GM19372 (cell line): ENCODE data around the gene PPT2.
"Not testable (repeated sequence)": the region's sequence is repeated elsewhere in the genome, so short reads cannot be mapped to it uniquely, and the experiment has no call there.

ENCODE experiments used
- ATAC-seq: cut with Tn5 transposase; IDR thresholded peaks from one replicate; pipeline ENCODE4 v1.9.1; 2021; ENCODE audit warnings: mild to moderate bottlenecking, low read depth, moderate library complexity; ENCODE audit not compliant: unreplicated experiment

PPT2 gene

DNA sequence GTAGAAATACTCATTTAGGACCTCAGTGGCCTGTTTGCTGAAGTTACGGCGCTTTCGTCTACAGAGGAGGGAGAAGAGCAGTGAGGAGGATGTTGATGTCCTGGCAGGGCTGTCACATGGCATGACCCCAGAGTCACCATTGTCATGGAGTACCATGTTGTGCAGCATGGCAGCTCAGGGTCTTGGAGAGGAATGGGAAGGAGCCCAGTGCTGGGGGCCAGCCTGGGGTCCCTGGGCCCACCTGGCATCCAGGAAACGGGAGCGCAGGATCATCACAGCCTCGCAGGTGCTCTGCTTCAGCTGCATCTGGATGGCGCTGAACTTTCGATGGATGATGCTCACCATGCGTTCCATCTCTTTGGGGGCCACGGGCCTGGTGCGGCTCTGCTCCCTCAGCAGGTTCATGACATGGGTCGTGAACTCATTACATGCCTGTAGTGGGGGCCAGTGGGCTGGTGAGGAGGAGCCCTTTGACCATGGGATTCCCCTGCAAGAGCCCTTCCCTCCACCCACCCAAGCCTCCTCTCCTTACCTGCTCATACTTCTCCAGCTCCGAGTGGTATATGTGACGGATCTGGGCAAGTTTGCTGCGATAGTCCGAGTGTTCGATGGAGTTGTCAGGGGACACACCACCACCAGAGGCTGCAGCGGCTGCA, 33.9 kb downstream of the PPT2 start:
- ATAC-seq, result not testable (repeated sequence)

GRCh38 chr6:32188381-32189068, 34.6 kb downstream of the PPT2 start:
- ATAC-seq, result no peak

DNA sequence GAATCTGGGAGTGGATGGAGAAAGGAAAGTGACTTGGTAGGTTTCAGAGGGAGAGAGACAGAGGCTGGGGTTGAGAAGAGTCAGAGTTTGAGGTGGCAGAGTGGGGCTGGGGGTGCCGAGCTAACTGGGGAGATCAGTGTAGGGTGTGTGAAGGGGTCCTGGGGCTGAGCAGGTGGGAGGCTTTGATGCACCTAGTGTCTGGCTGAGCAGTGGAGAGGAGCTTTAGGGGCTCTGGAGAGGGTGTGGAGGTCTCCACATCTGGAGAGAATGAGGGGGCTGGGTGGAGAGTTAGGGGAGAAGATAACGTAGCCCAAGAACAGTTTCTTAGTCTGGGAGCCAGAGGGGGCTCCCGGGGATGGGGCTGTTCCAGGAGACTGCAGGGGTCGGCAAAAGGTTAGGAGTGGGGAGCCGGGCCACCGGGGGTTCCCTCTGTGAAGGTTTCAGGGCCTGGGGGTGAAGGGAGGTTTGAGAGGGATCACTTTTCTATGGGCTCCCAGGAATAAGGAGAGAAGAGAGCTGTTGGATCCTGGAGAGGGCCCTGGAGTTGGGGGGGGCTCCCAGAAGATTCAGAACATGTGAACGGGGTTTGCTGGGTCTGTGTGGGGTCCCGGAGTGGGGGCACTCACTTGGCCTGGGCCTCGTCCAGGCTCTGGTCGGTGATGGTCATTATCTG, 35.3 kb downstream of the PPT2 start:
- no peak for ATAC-seq

DNA sequence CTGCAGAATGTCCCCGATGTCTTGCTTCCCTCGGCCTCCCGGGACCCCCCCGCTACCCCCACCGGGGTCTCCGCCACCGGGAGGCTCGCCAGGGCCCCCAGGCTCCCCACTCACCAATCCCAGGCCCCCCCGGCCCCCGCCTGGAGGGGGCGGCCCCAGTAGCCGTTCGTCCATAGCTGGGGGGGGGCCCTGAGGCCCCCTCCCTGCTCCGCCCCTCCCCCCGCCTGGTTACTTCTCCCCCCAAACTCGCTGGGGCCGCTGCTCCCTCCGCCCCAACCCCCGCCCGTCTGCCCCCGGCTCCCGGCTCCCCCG, 35.8 kb downstream of the PPT2 start:
- ATAC-seq, result no peak

DNA sequence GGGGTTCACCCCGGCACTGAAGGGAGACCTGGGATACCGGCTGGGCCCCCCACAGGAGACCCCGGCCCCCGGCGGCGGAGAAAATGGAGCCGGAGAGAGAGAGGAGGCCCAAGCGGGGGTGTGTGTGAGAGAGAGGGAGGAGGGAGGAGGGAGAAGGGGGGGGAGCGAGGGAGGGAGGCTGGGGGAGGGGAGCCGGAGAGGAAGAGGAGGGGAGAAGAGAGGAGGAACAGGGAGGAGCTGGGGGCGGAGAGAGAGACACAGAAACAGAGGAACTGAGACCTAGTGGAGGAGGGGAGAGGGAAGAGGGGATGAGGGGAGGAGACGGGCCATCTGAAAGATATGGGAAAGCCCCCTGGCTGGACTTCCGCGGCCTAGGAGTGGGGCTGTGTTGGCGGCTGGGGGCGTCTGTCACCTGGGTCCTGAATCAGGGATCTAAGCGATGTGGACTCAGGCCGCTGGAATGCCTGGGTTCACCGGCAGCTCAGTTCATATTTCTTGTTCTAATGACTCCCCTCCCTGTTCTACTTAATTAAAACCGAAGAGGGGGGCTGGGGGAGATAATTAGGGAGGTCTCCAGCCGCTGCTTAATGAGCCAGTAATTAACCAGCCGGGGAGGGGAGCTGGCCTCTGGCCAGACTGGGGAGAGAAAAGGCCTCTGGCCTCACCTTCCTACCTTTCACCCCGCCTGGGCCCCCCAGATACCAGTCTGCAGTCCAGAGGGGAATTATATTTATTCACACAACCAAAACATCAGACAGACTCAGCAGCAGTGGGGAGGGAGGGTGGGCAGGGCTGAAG, 36.3 kb downstream of the PPT2 start, which contains the start of gene PBX2:
Gene PBX2 (minus strand): TSS at position 149 of the 798 bp plus-strand sequence. CDS start 287 bp downstream, outside the sequence.
- peak; percentile 59 for ATAC-seq

DNA sequence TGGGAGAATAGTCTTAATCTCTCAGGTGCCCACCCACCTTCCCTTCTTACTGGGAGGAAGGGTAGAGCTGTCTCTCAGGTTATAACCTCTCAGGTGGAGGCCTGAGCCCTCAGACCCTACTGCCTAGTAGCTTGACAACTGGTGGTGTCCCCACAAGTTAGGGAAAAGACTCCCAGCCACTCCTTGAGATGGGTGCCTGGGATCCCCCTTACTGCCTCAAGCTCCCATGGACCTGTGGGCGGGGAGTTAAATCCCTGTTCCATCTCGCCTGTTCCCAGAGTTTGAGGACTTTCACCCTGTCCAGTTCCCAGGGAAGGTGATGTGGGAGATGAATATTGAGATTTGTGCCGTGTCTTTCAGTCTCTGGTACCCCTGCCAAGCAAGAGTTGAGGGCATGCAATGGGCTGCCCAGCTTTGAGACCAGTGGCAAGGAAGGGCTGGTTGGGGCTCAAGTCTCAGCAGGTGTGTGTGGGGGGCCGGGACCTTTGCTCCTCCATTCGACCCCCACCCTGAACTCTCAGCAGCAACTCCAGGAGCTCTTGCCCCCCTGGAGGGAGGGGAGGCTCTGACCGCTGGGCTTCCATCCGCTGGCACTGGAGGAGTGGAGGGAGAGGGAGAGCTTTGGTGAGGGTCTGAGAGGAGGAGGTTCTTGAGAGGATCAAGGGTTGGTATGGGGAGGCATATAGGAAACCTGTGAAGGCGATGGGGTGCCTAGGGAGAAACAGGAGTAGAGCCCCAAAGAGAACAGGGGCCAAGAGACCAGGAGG, 37.2 kb downstream of the PPT2 start:
- ATAC-seq, result no peak

GRCh38 chr6:32191696-32192607, 38.0 kb downstream of the PPT2 start:
- ATAC-seq, result no peak

DNA sequence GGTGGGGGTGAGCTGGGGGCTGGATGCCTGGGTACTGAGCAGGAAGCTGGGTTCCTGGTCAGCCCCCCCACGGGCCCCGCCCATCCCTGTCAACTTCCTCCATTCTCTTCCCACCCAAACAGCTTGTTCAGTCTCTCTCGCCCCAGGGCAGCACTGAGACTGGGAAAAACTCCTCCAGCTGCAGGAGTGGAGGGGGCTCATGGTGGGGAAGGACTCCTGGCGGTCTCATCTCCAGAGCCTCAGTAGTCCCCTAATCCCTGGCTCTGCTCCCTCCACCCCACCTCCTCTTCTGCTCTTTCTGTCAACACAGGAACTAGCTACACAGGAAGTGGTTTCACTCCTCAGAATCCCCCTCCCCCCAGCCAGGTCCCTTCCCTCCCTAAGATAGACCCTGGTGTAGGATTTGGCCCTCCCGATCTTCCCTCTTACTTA, 38.7 kb downstream of the PPT2 start, which contains the start of gene GPSM3:
Gene GPSM3 (minus strand): TSS at position 36 of the 432 bp plus-strand sequence. CDS start 130 bp downstream, outside the sequence.
- no peak for ATAC-seq

- not testable (repeated sequence) for ATAC-seq
These were observed 39.2 kb downstream of the PPT2 start for GRCh38 chr6:32193096-32193495.

DNA sequence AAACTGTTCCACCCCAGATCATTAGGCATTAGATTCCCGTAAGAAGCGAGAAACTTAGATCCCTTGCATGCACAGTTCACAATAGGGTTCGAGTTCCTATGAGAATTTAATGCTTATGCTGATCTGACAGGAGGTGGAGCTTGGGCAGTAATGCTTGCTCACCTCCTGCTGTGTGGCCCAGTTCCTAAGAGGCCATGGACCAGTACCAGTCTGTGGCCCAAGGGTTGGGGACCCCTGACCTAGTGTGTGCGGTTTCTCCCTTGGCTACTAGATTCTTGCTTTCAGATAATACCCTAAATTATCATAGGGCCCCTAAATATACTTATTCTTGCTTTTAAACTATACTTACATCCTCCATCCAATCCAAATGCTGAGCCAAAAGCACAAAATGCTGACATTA, 40.4 kb downstream of the PPT2 start:
- no peak for ATAC-seq

DNA sequence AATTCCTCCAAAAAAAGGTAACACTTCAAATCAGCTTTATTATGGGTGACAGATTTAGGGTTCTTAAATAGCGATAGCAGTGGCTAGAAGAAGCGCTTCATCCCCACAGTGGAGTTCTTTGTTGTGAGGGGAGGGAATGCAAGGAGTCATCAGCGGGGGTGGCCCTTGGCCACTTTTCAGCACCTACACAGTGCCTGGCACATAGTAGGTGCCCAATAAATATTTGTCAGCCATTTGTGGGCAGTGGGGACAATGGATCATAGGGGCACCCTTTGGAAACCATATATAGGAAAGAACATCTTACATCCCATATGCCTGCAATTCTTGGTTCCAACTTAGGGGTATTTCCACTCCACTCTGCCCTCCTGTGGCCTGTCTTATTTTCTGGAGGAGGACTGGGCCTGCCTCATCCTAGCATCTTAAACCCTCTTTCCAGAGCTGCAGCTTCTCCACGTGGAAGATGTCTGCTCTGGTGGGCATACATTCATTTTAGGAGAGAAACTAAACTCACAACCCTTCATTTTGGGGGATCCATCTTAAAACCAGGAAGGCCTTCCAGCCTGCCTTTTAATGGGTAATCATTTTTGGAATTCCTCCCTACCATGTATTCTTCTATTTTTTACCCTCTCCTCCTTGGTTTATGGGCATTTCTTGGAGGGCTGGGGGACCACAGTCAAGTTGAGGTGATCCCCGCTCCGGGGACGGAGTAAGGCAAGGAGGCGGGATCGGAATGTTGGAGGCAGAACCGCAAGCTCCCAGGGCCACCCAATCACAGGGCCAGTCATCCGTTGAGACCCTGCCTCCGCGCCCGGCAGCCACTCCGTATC, 41.1 kb downstream of the PPT2 start:
- no peak for ATAC-seq

DNA sequence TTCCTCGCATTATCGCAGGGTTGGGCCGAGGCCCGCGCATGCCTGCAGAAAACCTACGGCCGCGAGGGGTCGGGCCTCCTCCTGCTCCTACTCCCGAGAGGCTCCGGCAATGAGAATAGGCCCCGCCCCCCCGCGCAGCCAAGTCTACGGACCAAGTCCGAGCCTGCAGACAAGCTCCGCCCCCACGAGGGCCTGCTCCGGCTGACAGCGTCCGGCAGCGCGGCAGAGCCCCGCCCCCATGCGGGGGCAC, 41.6 kb downstream of the PPT2 start:
- ATAC-seq, result peak; percentile 70

DNA sequence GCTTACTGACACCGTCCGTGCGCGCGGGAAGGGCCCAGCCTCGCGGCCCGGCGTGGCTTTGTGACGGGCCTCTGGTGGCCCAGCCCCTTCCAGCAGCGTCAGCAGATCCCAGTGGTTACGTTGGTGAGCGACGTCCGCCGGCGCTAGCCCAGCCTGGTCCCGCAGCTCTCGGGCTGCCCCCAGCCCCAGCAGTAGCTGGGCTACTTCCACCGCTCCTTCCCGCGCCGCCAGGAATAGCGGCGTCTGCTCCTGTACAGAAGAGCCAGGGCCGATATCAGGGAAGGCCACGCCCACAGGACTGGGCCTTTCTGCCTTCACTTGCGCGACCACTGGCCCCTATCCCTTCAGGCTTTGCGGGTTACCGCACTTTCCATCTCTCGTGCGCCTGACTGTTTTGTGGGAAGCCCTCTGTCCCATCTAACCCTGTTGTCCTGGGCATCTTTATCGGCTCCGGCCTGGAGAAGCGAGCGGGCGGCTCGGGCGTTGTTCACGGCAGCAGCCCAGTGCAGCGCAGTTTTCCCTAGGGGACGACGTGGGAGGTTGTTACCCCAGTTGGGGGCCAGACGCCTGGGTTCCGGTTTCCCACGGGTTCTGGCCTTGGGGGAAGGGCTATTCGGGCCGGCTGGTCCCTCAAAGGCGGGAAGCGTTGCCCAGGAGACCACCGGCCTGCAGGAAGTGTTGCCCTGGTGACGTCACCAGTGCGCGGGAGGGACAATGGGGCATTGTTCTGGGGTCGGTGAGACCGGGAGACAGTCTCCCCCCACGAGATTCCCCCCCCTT, 42.2 kb downstream of the PPT2 start:
- ATAC-seq, result peak; percentile 83

DNA sequence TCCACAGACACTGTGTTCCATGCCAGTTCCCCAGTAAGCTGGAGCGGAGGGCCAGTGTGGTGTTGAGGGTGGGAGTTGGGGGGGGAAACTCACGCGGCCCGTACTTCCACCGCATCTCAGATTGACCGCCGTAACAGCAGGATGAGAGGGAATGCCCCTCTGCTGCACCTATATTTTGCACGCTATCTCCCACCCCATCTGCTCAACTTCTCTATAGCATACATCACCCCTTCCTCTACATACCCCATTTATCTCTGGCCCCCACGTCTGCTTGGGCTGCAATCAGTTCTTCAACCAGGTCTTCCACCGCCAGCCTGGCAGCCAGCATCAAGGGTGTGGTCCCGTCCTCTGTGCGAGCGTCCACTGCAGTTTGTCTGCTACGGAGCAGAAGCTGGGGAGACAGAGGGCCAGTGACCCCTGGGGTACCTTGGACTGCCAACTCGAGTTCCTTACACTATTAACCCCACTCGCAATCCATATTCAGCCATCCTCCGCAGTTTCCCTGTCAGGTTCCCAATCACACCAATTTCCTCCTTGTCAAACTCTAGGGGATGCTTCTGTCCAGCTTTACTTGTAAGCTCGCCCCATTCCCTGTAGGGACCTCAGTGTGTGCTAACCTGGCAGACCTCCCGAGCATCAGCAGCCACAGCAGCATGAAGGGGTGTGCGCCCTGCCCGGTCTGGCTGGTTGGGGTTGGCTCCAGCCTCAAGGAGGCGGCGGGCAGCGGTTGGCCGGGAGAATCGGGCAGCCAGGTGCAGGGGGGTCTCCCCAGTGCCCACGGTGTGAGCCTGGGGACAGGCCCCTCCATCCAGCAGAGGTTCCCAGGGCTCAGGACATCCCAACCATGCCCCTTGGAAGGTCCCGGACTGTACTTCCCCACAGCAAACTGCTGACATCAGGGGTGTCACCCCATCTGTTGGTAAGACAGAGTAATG, 43.0 kb downstream of the PPT2 start:
- no peak for ATAC-seq

- ATAC-seq, result no peak
These were observed 44.4 kb downstream of the PPT2 start for GRCh38 chr6:32198345-32198696.

DNA sequence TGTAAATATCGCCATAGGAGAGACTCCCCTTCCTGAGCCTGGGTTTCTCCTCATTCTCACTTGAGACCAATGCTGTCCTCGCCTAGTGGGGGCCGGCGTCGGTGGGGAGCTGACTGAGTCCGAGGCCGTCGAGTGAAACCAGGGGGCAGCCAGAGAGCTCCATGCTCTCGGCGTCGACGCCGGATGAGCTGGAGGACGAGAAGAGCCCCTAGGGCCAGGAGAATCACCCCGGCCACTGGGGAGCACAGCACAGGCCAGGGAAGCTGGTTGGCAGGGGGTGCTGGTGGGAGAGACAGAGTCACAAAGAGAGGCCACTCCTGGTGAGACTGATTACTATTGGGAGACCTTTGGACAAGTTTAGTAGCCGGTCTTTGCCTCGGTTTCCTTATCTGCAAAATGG, 44.9 kb downstream of the PPT2 start:
- ATAC-seq, result no peak
